ENCODE data around the gene SERPINB12.

Gene SERPINB12

GRCh38 chr18:63542069-63542468 is at the start of gene SERPINB12:
TSS of gene SERPINB12 (plus strand) at chr18:63542369. CDS start at chr18:63556160, 13,791 bp downstream.
- no peak for DNase-seq

GRCh38 chr18:63492851-63493250 is 49.3 kb upstream of the SERPINB12 start:
- DNase-seq, result no peak

- DNase-seq, result no peak
These were observed 46.5 kb upstream of the SERPINB12 start for GRCh38 chr18:63495675-63496074.

- DNase-seq, result no peak
These were observed 36.4 kb upstream of the SERPINB12 start for GRCh38 chr18:63505566-63506335.

GRCh38 chr18:63506336-63506646 is 35.9 kb upstream of the SERPINB12 start:
- DNase-seq, result no peak

GRCh38 chr18:63508596-63508995 is 33.6 kb upstream of the SERPINB12 start:
- no peak for DNase-seq

- peak; percentile 20 for DNase-seq
These were observed 30.9 kb upstream of the SERPINB12 start for GRCh38 chr18:63511285-63511684.

- no peak for DNase-seq
These were observed 27.8 kb upstream of the SERPINB12 start for GRCh38 chr18:63514326-63514725.

- no peak for DNase-seq
These were observed 27.1 kb upstream of the SERPINB12 start for GRCh38 chr18:63514888-63515678.

GRCh38 chr18:63515801-63516200 is 26.4 kb upstream of the SERPINB12 start:
- DNase-seq, result no peak

- peak; percentile 77 for DNase-seq
These were observed 23.8 kb upstream of the SERPINB12 start for GRCh38 chr18:63518178-63519012.

GRCh38 chr18:63520053-63520685 is 22.0 kb upstream of the SERPINB12 start:
- DNase-seq, result no peak

GRCh38 chr18:63523660-63524059 is 18.5 kb upstream of the SERPINB12 start:
- no peak for DNase-seq

GRCh38 chr18:63527251-63527650 is 14.9 kb upstream of the SERPINB12 start:
- DNase-seq, result no peak

GRCh38 chr18:63528863-63529492 is 13.2 kb upstream of the SERPINB12 start:
- DNase-seq, result no peak

GRCh38 chr18:63532471-63532870 is 9.7 kb upstream of the SERPINB12 start:
- no peak for DNase-seq

GRCh38 chr18:63534615-63535014 is 7.6 kb upstream of the SERPINB12 start:
- no peak for DNase-seq

- DNase-seq, result no peak
These were observed 2.2 kb upstream of the SERPINB12 start for GRCh38 chr18:63539904-63540510.

GRCh38 chr18:63544017-63544416 is 1.8 kb downstream of the SERPINB12 start:
- DNase-seq, result no peak

- no peak for DNase-seq
These were observed 2.8 kb downstream of the SERPINB12 start for GRCh38 chr18:63545000-63545399.

GRCh38 chr18:63550068-63550467 is 7.9 kb downstream of the SERPINB12 start:
- DNase-seq, result no peak

- no peak for DNase-seq
These were observed 9.6 kb downstream of the SERPINB12 start for GRCh38 chr18:63551769-63552168.

All from NCI-H1092 (cell line).